Activated CD4-positive, alpha-beta T cell treated with anti-CD3 and anti-CD28 coated beads, Interleukin-10, Interleukin-2, amounts not matched to agents 100 ng/mL and 50 ng/mL, durations not matched to agents 16 hours and 8 hours (primary cell): ENCODE results near the gene NTN1.

Source experiments
- DNase-seq: peaks from one replicate; pipeline ENCODE4 v3.0.0-alpha.2; 2020

NTN1 gene

DNA sequence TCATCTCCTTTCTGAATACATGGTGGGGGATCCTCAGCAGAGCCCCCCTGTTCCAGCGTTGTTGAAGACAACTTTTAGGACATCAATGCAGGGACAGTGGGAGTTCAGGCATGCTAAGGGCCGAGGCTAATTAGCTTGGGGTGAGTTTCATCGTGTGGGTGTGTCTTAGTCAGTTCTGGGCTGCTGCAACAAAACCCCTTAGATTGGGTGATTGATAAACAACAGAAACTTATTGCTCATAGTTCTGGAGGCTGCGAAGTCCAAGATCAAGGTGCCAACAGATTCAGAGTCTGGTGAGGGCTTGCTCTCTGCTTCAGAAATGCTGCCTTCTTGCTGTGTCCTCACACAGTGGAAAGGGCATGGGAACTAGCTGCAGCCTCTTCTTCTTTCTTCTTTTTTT, 214.0 kb downstream of the NTN1 start:
- peak; percentile 11 for DNase-seq

DNA sequence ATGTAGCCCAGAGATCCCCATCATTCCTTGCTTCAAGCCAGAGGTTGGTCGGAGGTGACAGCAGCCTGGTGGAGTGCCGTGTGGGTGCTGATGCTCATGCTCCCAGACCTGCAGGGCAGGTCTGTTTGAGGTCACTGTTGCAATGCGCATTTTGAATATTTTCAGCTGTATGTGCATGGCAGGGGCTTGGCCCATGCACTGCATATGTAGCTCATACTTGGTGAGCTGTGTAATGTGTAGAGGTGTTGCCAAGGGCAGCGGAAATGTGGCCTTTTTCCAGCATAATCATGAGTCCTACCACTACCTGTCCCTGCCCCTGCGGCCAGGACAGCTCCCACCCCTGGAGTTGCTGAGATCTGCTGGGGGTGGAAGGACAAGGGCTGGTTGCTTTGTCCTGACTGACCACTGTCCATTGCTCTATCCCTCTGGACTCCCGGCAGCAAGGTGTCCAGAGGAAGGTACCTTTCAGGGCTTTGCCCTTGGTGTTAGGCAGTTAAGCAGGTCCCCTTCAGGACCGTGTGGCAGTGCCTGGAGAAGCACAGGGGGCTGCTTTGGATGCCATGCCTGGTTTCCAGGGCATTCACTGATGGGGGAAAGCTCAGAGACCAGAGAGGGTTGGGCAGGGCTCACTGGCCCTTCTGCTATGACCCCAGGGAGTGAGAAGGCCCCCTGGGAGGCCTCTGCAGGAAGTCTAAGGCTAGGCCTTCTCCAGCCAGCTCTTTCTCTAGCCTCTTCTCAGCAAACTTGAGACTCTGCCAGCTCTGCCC, 215.2 kb downstream of the NTN1 start:
- no peak for DNase-seq

DNA sequence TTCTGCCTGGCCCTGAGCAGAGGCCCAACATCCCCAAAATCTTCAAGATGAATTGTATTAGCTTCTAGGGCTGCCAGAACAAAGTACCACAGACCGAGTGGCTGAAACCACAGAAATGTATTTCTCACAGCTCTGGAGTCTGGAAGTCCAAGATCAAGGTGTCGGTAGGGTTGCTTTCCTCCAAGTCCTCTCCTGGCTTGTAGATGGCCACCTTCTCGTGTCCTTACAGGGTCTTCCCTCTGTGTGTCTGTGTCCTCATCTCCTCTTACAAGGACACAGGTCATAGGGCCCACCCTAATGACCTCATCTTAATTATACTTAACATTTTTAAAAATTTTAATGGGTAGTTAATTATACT, 215.7 kb downstream of the NTN1 start:
- DNase-seq, result no peak

DNA sequence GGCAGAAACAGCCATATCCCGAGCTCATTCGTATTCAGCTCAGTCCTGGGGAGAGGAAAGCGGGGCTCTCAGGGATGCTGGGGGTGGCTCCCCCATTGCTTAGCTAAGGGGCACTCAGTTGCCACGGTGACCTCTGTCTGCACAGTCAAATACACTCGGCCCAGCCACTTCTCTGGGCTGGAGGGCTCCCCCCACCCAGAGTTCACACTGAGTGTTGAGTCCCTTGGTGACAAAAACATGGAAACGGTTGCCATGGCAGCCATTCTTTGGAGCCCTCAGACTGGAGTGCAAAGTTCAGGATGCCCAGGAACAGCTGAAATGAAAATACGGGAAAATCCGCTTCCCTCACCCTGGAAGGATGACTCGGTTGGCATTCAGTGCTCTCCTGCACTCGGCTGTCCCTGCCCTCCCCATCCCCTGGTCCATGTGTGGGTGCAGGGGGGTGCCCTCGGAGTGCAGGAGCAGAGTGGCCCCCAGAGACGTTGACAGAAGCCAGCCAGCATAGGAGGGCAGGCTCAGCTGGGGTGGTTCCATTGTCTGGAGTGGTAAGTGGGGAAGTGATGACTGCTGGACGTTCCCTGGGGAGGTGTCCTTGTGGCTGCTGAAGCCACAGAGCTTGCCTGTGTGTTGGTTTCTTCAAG, 216.5 kb downstream of the NTN1 start:
- no peak for DNase-seq

DNA sequence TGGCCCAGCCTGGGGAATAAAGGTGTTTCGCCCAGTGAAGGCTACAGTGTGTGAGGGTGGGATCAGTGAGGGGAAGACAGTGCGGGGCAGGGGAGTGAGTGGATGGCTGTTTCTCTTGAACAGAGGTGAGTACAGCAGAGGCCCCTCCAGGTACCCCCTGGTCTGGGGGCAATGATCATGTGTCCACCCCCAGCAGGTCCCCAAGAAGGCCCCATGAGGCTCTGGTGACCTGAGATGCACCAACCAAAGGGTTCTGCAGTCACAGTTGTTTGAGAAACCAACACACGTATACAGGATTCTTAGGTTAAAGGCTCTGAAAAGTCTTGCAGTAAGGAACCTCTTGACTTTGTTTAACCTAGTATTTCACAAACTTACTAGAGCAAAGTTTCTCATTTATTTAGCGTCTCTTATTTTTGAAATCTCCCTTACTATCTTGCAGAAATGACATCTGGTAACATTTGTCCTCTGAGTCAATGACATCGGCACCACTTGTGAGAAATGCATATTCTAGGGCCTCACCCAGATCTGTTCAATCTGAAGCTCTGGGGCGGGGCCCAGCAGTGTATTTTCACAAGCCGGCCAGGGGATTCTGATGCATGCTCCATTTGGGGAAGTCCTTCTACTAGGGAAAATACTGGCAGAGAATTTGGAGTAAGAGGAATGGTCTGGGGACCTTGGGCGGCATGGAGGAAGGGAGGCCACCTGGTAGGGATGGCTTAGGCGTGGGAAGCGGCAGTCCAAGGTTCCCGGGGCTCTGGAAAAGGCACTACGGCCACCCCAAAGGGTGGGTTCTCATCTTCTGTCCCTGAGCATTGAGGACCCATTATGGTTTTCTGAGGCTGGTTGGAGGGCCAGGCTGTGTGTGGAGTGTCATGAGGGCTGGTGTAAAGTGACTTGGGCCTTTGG, 217.3 kb downstream of the NTN1 start:
- no peak for DNase-seq

DNA sequence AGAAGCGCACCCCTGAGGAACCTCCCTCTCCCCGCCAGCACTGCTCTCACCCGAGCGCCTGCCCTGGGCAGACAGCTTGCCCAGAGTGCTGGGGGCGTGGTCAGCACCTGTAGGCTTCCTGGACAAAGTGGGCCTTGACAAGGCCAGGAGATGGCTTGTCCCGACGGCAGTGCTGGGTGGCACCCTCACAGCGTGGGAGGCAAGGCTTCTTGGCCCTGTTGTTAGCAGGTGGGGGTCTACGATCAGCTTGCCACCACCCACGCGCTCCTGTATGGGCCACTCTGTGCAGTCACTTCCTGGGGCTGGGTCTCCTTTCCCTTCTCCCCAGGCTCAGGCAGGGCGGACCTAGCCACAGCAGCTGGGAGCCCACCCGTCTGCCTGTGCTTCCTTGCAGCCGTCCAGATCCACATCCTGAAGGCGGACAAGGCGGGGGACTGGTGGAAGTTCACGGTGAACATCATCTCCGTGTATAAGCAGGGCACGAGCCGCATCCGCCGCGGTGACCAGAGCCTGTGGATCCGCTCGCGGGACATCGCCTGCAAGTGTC, 218.0 kb downstream of the NTN1 start:
- no peak for DNase-seq

DNA sequence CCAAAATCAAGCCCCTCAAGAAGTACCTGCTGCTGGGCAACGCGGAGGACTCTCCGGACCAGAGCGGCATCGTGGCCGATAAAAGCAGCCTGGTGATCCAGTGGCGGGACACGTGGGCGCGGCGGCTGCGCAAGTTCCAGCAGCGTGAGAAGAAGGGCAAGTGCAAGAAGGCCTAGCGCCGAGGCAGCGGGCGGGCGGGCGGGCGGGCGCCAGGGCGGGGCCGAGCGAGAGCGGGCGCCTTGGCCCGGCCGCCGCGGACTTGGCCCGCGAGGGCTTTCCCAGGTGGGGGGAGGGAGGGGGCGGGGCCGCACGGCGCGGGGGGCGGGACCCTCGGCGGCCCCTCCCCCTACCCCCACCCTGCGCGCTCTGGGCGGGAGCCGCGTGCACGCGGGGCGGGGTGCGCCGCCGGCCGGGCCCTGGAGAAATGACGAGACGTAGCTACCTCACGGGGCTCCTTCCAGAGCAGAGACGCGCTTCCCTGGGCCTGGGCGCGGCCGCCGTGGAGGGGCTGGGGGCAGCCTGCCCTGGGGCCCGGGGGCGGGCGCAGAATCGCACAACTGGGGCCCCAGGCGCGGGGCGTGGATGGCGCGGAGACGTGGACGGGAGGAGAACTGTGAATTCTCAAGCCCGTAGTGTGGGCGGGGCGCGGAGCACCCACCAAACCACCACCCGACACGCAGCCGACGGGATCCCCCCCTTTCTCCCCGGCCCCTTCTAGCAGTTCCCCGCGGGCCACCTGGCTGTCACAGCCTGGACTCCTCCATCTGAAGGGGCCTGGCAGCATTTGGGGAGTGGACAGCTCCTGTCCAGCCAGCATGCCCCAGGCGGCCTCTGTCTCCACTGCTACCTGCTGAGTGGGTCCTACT, 218.7 kb downstream of the NTN1 start:
- peak; percentile 70 for DNase-seq

DNA sequence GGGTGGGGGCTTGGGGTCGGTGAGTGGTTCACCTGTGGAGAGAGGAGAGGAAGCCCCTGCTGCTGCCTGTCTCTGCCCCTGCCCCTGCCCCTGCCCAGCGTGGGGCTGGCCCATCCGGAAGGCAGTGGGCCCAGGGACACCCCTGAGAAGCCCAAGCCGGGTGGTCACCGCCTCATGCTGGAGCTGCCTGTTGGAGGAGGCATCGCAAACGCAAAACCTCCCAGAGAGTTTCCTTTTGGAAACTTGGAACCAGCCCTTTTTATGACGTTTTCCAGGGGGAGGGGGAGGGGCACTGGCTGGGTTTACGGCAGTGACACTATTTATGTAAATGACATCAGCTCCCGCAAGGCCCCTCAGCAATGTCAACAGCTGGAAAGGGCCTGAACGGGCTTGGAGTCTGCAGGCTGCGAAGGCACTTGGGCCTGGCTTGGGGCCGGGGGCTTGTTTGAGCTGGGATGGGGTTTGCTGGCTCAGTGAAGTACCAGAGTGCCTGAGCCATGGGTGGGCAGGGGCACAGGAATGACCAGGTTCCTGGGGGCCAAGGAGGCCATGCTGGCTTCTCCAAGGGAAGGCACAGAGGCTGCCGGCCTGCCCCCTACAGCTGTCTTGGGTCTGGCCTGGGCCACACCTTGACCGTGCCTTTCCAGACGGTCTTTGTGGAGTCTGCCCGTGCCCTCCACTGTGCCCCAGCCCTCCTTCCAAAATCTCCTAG, 219.5 kb downstream of the NTN1 start:
- no peak for DNase-seq

DNA sequence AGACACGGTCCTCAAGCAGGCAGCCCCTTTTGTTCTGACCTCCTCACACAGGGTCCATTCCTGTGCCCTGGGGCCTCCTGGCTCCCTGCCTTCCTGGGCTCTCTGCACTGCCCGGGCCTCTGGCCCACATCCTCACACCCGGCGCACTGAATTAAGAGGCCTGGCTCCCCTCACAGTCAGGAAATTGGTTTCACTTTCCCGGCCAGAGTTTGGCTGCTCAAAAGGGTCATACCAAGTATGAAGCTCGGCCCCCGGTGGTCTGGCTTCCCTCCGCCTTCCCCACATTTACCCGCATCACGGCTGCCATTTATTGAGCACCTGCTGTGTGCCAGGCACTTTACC, 220.0 kb downstream of the NTN1 start:
- DNase-seq, result no peak

DNA sequence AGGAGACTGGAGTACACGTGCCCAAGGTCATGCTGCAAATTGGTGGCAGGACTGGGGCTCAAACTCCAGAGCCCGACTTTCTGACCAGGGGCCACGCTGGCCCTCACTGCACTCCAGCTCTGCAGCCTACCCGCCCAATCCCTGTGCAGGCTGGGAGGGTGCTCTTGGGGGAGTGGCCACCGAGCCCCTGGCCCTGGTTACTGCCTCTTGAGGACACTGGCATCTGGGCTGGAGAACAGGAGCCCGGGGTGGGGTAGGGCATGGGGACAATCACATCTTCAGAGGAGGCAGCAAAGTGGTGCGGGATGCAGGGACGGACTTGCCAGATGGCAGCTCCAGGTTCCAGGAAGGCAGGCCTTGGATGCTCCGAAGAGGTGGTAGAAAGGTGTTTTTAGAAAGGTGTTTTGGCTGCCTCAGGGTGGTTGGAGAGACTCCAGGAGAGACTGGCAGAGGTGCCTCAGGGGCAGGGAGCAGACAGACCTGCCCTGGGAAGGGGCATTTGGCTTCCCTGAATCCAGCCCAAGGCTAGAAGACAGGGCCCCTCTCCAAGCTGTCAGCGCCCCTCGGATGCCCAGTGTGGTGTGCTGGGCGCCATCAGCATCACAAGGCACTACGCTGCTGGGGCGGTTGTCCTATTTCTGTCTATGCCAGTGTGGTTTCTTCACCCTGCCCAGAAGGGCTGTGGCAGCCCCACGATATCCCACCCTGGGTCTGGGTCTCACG, 220.6 kb downstream of the NTN1 start:
- DNase-seq, result no peak

DNA sequence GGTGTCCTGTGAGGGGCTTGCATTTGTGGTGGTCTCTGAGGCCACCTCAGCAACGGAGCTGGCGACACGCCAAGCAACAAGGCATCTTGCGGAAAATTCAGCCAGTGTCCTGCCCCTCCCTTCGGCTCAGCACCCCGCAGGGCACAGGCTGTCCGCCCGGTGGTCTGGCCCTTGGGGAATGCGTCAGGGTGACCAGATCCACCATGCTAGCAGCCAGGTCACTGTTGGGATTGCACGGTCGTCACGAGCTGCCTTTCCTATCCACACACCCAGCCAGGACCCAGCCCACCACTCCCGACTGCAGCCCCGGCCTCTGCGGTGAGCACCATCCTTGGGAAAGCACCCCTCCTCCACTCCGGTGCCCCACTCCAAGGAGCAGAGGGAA, 221.2 kb downstream of the NTN1 start:
- DNase-seq, result no peak

DNA sequence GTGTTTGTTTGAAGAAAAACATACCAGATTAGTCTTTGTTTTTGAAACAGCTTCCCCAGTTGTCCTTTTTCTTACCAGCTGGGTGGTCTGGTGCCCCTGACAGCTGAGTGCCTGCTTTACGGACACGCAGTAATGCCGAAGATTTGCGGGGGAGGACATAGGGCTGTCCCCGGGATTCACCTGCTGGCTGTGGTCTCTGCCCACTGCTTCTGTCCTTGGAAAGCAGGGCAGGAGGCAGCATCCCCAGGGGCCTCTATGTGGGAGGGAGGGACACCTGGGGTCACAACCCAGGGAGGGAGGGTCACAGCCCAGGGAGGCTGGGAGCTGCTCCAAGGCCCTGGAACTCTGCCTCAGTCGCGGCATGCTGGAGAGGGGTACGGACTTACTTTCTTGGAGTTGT, 221.7 kb downstream of the NTN1 start:
- no peak for DNase-seq

DNA sequence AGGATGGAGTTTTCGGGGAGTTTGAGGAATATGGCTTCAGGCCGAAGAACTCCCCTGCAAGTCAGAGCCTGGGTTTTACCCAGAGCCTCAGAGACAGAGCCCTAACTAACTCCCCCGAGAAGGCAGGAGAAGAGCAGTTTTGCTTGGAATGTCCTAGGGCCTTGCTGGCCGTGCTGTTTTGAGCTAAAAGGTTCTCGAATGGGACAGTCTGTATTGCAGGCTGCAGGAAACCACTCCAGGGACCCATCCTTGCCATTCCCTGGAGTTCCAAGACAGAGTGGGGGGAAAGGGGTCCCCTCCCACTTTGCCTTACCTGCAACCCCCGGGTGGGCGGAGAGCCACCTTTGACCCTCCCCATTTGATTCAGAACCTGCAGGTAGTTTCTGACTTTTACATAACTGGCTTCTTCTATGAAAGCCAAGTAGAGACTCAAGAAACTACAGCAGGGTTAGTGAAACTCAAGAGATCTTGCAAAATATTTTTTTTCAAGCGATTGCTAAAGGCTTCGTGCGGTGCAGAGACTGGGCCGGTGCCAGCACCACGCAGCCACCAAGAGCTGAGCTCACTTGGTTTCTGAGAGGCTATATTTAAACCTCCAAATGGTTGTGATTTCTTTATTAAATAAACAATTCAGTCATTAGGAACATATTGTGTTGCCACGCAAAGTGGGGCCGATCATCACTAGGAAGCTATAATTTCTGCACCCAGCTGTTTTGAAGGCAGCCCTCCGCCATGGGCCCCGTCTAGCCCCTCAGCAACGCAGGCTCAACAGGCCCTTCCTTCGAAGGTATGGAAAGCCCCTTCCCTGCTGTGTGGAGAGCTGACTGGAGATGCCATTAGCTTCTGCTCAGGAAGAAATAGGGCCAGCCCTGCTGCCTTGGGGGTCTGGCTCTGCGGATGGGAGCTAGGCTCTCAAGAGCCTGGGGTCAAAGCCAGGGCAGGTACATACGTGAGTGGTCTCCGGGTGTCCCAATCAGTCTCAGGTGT, 223.0 kb downstream of the NTN1 start:
- no peak for DNase-seq

DNA sequence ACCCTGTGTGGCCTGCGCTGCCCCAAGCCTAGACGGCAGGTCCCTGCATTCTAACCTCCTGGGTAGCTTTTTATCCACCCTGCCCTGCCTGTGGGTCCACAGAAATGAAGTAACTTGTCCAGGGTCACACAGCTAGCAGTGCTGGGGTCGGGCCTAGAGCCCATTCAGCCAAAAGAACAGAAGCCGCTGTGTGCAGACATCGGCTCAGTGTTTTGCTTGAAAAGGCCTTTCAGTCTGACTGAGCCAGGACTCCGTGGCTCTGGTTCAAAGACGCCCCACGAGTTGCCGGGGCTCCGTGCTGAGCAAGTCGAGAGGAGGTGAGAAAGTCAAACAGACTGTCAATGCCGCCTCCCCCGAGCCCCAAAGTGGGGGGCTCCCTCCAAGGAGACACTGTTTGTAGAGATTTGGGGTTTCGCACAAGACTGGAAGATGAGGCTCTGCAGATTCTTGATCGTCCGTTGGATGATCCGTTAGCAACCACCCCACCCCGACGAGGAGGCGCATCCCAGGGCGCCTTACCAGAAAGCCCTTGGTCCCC, 226.2 kb downstream of the NTN1 start:
- no peak for DNase-seq

DNA sequence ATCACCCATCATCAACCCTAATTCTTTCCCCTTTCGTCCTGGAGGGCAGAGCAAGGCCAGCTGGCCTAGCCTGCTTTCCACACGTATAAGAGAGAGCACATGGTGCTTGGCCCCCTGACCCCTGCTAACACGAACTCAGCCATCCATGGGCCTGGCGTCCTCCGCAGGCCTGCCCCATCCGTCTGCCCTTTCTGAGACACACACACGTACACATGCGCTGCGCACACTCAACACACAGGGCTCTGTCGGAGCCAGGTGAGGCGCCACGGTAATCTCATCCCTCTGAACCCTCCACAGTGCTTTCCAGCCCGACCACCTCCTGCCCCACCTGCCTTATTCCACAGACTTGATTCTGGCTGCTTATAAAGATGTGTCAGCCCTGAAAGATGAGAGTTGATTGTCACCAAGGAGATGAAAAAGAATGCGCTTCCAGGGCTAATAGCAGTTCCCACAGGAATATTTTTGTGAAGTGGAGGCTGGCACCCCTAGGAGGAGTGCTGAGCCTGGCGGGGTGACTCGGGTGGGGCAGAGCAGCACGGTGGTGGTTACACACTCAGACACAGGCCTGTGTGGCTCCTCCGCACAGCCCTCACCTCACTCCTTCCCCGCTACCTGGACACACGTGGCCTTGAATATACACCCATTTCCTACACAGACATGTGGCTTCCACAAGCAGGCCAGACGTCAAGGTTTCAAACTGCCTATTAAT, 228.1 kb downstream of the NTN1 start:
- DNase-seq, result no peak

DNA sequence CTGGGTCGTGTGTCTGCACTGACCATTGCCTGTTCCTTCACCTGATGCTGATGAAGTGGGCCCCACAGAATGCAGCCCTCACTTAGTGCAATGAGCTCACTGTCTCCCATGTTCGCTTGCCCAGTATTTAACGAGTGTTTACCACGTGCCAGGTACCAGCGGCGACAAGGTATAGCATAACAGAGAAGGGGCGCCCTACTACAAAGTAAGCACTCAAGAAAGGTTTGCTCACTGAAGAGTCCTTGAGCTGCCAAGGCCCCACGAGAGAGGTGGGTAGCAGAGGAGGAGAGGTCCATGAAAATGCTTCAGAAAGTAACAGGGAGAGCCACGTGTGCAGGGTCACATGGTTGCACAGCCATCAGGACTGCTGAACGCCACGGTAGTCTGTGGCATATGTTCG, 230.0 kb downstream of the NTN1 start:
- DNase-seq, result no peak

DNA sequence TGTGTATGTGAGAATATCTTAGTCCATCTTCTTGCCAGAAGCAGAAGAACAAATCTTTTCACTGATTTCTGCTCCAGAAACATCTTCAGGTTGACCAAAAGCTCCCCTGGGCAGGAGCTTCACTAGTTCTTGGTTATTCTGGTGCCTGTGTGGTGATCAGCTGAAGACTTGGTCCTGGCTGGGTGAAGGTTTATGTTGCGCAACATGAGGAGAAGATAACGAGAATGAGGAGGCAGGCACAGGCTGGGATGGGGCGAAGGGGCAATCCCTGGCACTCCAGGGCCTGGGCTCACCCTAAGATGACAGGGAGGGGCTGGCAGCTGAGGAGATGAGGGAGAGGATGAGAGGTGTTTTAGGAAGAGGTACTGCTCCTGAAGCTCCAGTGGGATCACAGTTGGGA, 232.0 kb downstream of the NTN1 start:
- no peak for DNase-seq

DNA sequence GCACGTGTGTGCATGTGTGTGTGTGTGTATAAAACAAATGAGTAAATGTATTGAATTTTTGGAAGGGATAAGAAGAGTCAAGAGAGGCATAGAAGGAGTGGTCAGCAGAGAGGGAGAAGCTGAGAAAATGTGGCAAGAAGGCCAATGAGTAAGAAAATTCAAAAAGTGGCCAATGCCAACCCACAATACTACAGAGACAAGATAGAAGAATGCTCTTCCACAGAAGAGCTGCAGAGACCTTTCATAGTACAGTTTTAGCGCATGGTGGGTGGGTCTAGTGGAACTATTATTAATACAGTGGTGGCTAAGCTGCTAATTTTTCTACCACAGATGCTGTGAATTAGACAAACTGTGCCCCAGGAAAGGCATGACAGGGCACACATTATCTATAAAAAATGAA, 233.5 kb downstream of the NTN1 start:
- DNase-seq, result no peak

DNA sequence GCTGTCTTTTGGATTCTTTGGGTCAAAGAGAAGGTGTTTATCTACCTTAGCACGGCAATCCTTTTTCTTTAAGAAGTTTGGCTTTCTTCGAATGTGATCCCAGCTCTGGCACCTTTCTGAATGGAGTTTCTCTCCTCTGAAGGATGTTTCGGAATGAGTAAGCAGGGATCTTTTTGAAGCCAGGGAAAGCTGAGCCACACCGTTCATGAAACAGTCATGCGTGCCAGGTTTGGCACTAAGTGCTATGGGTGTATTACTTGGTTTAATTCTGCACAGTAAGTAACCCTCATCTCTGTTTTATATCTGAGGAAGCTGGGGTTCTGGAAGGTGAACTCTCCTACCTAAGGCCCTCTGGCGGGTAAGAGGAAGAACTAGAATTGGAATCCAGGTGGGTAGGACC, 234.5 kb downstream of the NTN1 start:
- DNase-seq, result no peak
